GM18505 (cell line): Measurements from ENCODE around the gene HYPK.

Experiments used
- ATAC-seq: cut with Tn5 transposase; IDR thresholded peaks from one replicate; pipeline ENCODE4 v1.9.1; 2021; ENCODE audit not compliant: unreplicated experiment
- POLR2A ChIP-seq: IDR thresholded peaks from 4 replicates; pipeline ENCODE4 v1.6.1; 2011; ENCODE audit warnings: borderline replicate concordance; ENCODE audit not compliant: insufficient read depth, insufficient read length; ENCODE audit errors: extremely low read depth

Gene HYPK

DNA sequence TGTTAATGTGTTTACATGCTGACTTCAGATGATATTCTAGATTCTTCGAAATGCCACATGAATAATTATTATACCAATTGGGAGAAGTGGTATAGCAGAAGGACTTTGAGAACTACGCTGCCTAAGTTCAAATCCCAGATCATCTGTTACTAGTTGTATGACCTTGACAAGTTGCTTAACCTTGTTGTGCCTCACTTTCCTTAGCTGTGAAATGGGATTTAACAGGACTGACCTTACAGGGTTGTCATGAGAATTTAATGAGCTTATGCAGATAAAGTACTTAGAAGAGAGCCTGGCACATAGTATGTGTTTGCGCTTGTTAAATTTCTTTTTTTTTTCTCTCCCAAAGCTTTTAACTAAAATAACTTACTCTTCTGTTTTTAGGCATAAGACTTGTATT lies 50.9 kb downstream of the HYPK start:
- TF ChIP-seq POLR2A, result no peak
- no peak for ATAC-seq

DNA sequence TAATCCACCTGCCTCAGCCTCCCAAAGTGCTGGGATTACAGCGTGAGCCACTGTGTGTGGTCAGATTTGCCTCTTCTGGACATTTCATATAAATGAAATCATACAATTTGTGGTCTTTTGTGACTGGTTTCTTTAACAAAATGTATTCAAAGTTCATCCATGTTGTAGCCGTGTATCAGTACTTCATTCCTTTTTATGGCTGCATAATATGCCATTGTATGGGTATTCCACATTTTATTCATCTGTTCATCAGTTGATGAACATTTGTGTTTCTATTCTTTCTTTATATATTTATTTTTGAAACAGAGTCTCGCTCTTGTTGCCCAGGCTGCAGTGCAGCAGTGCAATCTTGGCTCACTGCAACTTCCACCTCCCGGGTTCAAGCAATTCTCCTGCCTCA lies 52.2 kb downstream of the HYPK start:
- TF ChIP-seq POLR2A, result no peak
- ATAC-seq, result no peak
